T47D (cell line): ENCODE data around the gene RTN1.

Source experiments
- DNase-seq, 2 experiments: peaks; one replicate each; pipeline versions ENCODE4 v3.0.0 to v3.0.0-alpha.2; 2011 to 2012; ENCODE audit warnings: low read depth in 1 of 2, low spot score in 1 of 2
- JUND ChIP-seq: IDR thresholded peaks from 2 replicates; pipeline ENCODE4 v1.6.1; 2012; ENCODE audit warnings: low read depth
- in situ Hi-C: cut with HindIII; loops from 2 replicates; pipeline ENCODE4 v1.10.0; 2016; ENCODE audit warnings: low sequenced_read_pairs, low pct_unique_long_range_greater_than_20kb

The RTN1 gene

GRCh38 chr14:59882957-59883356 lies 12.4 kb upstream of the RTN1 start:
- in situ Hi-C loops = no loop called here
- DNase-seq = no peak
- TF ChIP-seq JUND = no peak

- in situ Hi-C loops = no loop called here
- no peak for TF ChIP-seq JUND
- DNase-seq = no peak
These were observed 555 bp upstream of the RTN1 start for GRCh38 chr14:59871166-59871495.

GRCh38 chr14:59869381-59870255 lies 958 bp downstream of the RTN1 start:
- peak in 1 of 2 experiments; percentile 41 for DNase-seq
- in situ Hi-C loops = no loop called here
- no peak for TF ChIP-seq JUND

- TF ChIP-seq JUND = no peak
- in situ Hi-C loops = no loop called here
- DNase-seq = no peak
These were observed 2.6 kb downstream of the RTN1 start for GRCh38 chr14:59868021-59868420.

GRCh38 chr14:59863806-59864525 lies 6.6 kb downstream of the RTN1 start:
- in situ Hi-C loops = no loop called here
- no peak for TF ChIP-seq JUND
- DNase-seq = no peak

- DNase-seq = no peak
- in situ Hi-C loops = no loop called here
- TF ChIP-seq JUND = no peak
These were observed 13.2 kb downstream of the RTN1 start for GRCh38 chr14:59857328-59857727.

- TF ChIP-seq JUND = no peak
- in situ Hi-C loops = no loop called here
- no peak for DNase-seq
These were observed 18.2 kb downstream of the RTN1 start for GRCh38 chr14:59852350-59852749.

GRCh38 chr14:59850458-59850857 lies 20.1 kb downstream of the RTN1 start:
- DNase-seq = no peak
- in situ Hi-C loops = no loop called here
- no peak for TF ChIP-seq JUND

- TF ChIP-seq JUND = no peak
- no peak for DNase-seq
- in situ Hi-C loops = no loop called here
These were observed 21.0 kb downstream of the RTN1 start for GRCh38 chr14:59849411-59850130.

GRCh38 chr14:59848671-59849070 lies 21.9 kb downstream of the RTN1 start:
- no peak for TF ChIP-seq JUND
- no peak for DNase-seq

GRCh38 chr14:59847711-59848110 lies 22.9 kb downstream of the RTN1 start:
- in situ Hi-C loops = no loop called here
- no peak for TF ChIP-seq JUND
- DNase-seq = no peak

More at GRCh38 chr14:59848671-59849070, 21.9 kb downstream of the RTN1 start:
- in situ Hi-C loops = no loop called here

- TF ChIP-seq JUND = no peak
- DNase-seq = no peak
- in situ Hi-C loops = no loop called here
These were observed 24.0 kb downstream of the RTN1 start for GRCh38 chr14:59846595-59846994.

GRCh38 chr14:59845245-59845644 lies 25.3 kb downstream of the RTN1 start:
- no peak for TF ChIP-seq JUND
- no peak for DNase-seq
- in situ Hi-C loops = no loop called here
